HCT116 (cell line): ENCODE results near the gene CFAP54. TPM values are rescaled to one million over a fixed set of nuclear protein-coding genes. Genes with fewer than 3 reads are reported as not detected.

Experiments
- ATAC-seq: fragments of 200-7000 bp; cut with Tn5 transposase; 2 replicates; pipeline ENCODE4 v1.9.1; 2020; ENCODE audit warnings: mild to moderate bottlenecking, moderate library complexity
- BruUV-seq: library from RNA; stranded (reverse); fragments of 400-500 nt; replicated peaks from 2 replicates; lab custom pipeline; 2021; lab: Mats Ljungman, UMichigan
- CTCF ChIA-PET: fragments of 300-600 bp; sonication (Branson Sonifier 250); formaldehyde crosslinking; loops from one replicate; lab custom pipeline; 2021; ENCODE audit warnings: antibody characterized with exemption; lab: Charles Lee
- POLR2A ChIA-PET: fragments of 300-600, 350-600 bp; sonication (Branson Sonifier 250); formaldehyde crosslinking; loops from one replicate; lab custom pipeline; 2021; ENCODE audit warnings: antibody characterized with exemption; lab: Charles Lee
- RAD21 ChIA-PET, 2 experiments: fragments of 300-600 bp; sonication (Branson Sonifier 250); formaldehyde crosslinking; loops; one replicate each; lab custom pipeline; 2023; ENCODE audit warnings: low total read pairs in 2 of 2; ENCODE audit not compliant: uncharacterized antibody in 2 of 2, unreplicated experiment in 2 of 2, low non-redundant PET in 1 of 2; lab: Charles Lee
- DNase-seq: peaks from one replicate; pipeline ENCODE4 v3.0.0-alpha.2; 2010; ENCODE audit warnings: low read depth, low spot score
- H2AFZ ChIP-seq: fragments of 200-600 bp; shearing (Covaris generic), sonication (generic); 2 replicates; pipeline ENCODE4 v1.6.1; 2017; ENCODE audit warnings: low read depth, mixed run types, mixed read lengths, antibody characterized with exemption, low read length; ENCODE audit not compliant: poor library complexity, severe bottlenecking
- H3K27ac ChIP-seq: 2 replicates; pipeline ENCODE4 v1.5.1; 2012; ENCODE audit warnings: low read depth, low read length
- H3K27me3 ChIP-seq: fragments of 200-600 bp; sonication (generic); 2 replicates; pipeline ENCODE4 v1.6.1; 2016; ENCODE audit warnings: mixed run types, low read length, mixed read lengths; ENCODE audit not compliant: insufficient read depth
- H3K36me3 ChIP-seq, 2 experiments: fragments of 200-500 bp in 1 of 2; fragments of 200-600 bp in 1 of 2; sonication (Bioruptor generic) in 1 of 2; sonication (generic) in 1 of 2; 2 replicates each; pipeline versions ENCODE4 v1.5.1 to v1.6.1; 2014 to 2016; ENCODE audit warnings: low read length in 2 of 2, inconsistent platforms in 1 of 2, mixed read lengths in 1 of 2, mixed run types in 1 of 2; ENCODE audit not compliant: insufficient read depth in 2 of 2, control insufficient read depth in 1 of 2
- H3K4me1 ChIP-seq, 2 experiments: fragments of 200-600 bp in 1 of 2; sonication (generic) in 1 of 2; 2 replicates each; pipeline versions ENCODE4 v1.5.1 to v1.6.1; 2012 to 2017; ENCODE audit warnings: low read length in 2 of 2, inconsistent platforms in 1 of 2, mild to moderate bottlenecking in 1 of 2, mixed read lengths in 1 of 2, mixed run types in 1 of 2, moderate library complexity in 1 of 2; ENCODE audit not compliant: insufficient read depth in 2 of 2, control insufficient read depth in 1 of 2
- H3K4me2 ChIP-seq: fragments of 200-600 bp; sonication (generic); 2 replicates; pipeline ENCODE4 v1.6.1; 2017; ENCODE audit warnings: mixed run types, low read length, mixed read lengths
- H3K4me3 ChIP-seq, 2 experiments: fragments of 200-600 bp in 1 of 2; sonication (generic) in 1 of 2; replicated peaks in 1 of 2; 2 replicates each; pipeline ENCODE4 v1.5.1; 2011 to 2016; ENCODE audit warnings: low read length in 2 of 2, control low read depth in 1 of 2, low read depth in 1 of 2, mild to moderate bottlenecking in 1 of 2, mixed read lengths in 1 of 2, mixed run types in 1 of 2
- H3K79me2 ChIP-seq: fragments of 200-600 bp; sonication (generic); 2 replicates; pipeline ENCODE4 v1.6.1; 2017; ENCODE audit warnings: mild to moderate bottlenecking, mixed run types, low read length, moderate library complexity, mixed read lengths; ENCODE audit not compliant: insufficient read depth
- H3K9ac ChIP-seq: fragments of 200-600 bp; sonication (generic); 2 replicates; pipeline ENCODE4 v1.6.1; 2016; ENCODE audit warnings: low read length, mixed read lengths
- H3K9me2 ChIP-seq: fragments of 200-600 bp; sonication (generic), shearing (Covaris generic); 2 replicates; pipeline ENCODE4 v1.6.1; 2017; ENCODE audit warnings: mixed run types, mild to moderate bottlenecking, moderate library complexity; ENCODE audit not compliant: insufficient read depth
- H3K9me3 ChIP-seq, 2 experiments: fragments of 200-500 bp in 1 of 2; fragments of 200-600 bp in 1 of 2; sonication (Bioruptor generic) in 1 of 2; sonication (generic) in 1 of 2; 2 replicates each; pipeline ENCODE4 v1.6.1; 2014 to 2017; ENCODE audit warnings: low read length in 2 of 2, mixed read lengths in 2 of 2, inconsistent platforms in 1 of 2, low read depth in 1 of 2, mild to moderate bottlenecking in 1 of 2, mixed run types in 1 of 2, moderate library complexity in 1 of 2; ENCODE audit not compliant: control insufficient read depth in 1 of 2, insufficient read depth in 1 of 2
- H4K20me1 ChIP-seq: fragments of 200-600 bp; sonication (generic), shearing (Covaris generic); 2 replicates; pipeline ENCODE4 v1.6.1; 2017; ENCODE audit warnings: mixed run types, mild to moderate bottlenecking, moderate library complexity; ENCODE audit not compliant: insufficient read depth
- CEBPB ChIP-seq: IDR thresholded peaks from 2 replicates; pipeline ENCODE4 v1.6.1; 2012; ENCODE audit warnings: low read depth
- ELF1 ChIP-seq: IDR thresholded peaks from 2 replicates; pipeline ENCODE4 v1.6.1; 2012; ENCODE audit warnings: low read depth, borderline replicate concordance
- SRF ChIP-seq: IDR thresholded peaks from 2 replicates; pipeline ENCODE4 v1.6.1; 2012; ENCODE audit warnings: low read depth
- TCF7L2 ChIP-seq: IDR thresholded peaks from 2 replicates; pipeline ENCODE4 v1.7.0; 2011; ENCODE audit warnings: borderline replicate concordance, inconsistent platforms; ENCODE audit not compliant: insufficient read depth, insufficient read length; ENCODE audit errors: extremely low read depth
- ZFX ChIP-seq: fragments of 450-650 bp; IDR thresholded peaks from 2 replicates; pipeline ENCODE4 v1.6.1; 2017
- intact Hi-C: fragments of 100-400 bp; cut with micrococcal nuclease; formaldehyde crosslinking; loops from 2 replicates; pipeline ENCODE4 v1.10.0; 2022
- total RNA-seq: library from RNA; stranded (reverse); gene quantifications from one replicate; pipeline ENCODE4 v1.2.1, GENCODE V29; 2021; ENCODE audit not compliant: unreplicated experiment
- TF ChIP-seq, protein P1 (sequence below): IDR thresholded peaks from 2 replicates; pipeline ENCODE4 v1.6.1; 2012

Gene CFAP54
- total RNA-seq, 1 experiment from 2014 or later, result 0.25 TPM

DNA sequence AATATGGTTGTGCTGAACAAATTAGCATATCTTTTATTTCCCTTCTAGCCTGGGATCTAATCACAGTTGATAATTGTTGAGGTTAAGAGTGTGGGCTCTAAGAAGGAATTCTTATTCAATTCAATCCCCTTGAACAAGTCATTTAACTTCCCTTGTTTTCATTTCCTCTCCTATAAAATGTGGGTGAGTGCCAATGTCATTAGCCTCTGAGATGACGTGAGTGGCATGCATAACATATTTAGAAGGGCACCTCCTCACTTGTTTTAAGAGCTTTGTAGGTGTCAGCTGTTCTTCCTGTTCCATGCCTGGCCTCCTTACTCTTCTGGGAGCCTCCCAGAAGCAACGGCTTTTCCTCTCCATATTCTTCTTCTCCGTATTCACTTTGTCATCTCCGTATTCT lies 262.2 kb downstream of the CFAP54 start:
- H2AFZ ChIP-seq, result no peak overlapping the region
- no peaks in the 10 kb centered on the region for H3K36me3 ChIP-seq
- no peak overlapping the region for H3K9ac ChIP-seq
- POLR2A ChIA-PET, result no interaction called here
- H4K20me1 ChIP-seq, result no peaks in the 10 kb centered on the region
- peaks cover 34% of the 10 kb centered on the region for H3K27me3 ChIP-seq
- TF ChIP-seq ELF1 (no peak), SRF (no peak), ZFX (no peak)
- no TSS peak for BruUV-seq
- no peak for ATAC-seq
- RAD21 ChIA-PET, result no interaction called here
- intact Hi-C loops, result no loop called here
- no peaks in the 10 kb centered on the region for H3K4me1 ChIP-seq
- DNase-seq, result no peak
- no peak overlapping the region for H3K4me2 ChIP-seq
- no peak overlapping the region for H3K27ac ChIP-seq
- CTCF ChIA-PET, result no interaction called here
- no peak overlapping the region for H3K4me3 ChIP-seq
- H3K9me3 ChIP-seq, result no peaks in the 10 kb centered on the region
- H3K79me2 ChIP-seq, result no peaks in the 10 kb centered on the region
- H3K9me2 ChIP-seq, result no peaks in the 10 kb centered on the region

DNA sequence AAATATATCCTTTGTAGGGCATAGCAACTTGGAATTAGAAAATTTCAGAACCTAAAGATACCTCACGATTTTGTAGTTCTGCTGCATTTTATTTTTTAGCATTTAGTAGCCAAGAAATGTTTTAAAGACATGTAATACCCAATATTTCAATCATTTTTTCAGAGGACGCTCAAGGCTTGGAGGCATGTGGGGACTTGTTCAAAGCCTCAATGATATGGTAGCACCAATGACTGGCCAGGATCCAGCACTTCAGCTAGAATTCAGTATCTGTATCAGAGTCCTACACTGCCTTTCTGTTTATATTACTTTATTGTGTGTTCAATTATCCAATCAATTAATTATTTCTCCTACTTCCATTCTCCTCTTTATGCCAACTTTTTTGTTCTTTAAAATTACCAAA lies 262.8 kb downstream of the CFAP54 start:
- Histone ChIP-seq H3K9me3 (no peaks in the 10 kb centered on the region), H3K27ac (no peak overlapping the region), H3K4me3 (no peak overlapping the region), H3K9ac (no peak overlapping the region), H3K4me2 (no peak overlapping the region), H3K4me1 (no peaks in the 10 kb centered on the region), H3K9me2 (no peaks in the 10 kb centered on the region), H3K36me3 (no peaks in the 10 kb centered on the region), H2AFZ (no peak overlapping the region), H3K79me2 (no peaks in the 10 kb centered on the region), H3K27me3 (peaks cover 33% of the 10 kb centered on the region), H4K20me1 (no peaks in the 10 kb centered on the region)
- BruUV-seq, result no TSS peak
- ChIA-PET CTCF (no interaction called here), POLR2A (no interaction called here), RAD21 (no interaction called here)
- TF ChIP-seq, protein P1, sequence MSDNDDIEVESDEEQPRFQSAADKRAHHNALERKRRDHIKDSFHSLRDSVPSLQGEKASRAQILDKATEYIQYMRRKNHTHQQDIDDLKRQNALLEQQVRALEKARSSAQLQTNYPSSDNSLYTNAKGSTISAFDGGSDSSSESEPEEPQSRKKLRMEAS, result no peak
- TF ChIP-seq TCF7L2, result no peak
- TF ChIP-seq CEBPB, result no peak
- no peak for ATAC-seq
- intact Hi-C loops, result no loop called here
- DNase-seq, result no peak
